Kidney tubule cell (primary cell): ENCODE data around the gene HCAR2.
A peak's percentile ranks its signal among the peaks of the same experiment; 100 is the strongest.
"Not testable (repeated sequence)": the region's sequence is repeated elsewhere in the genome, so short reads cannot be mapped to it uniquely, and the experiment has no call there.

Experiments
- DNase-seq: peaks from one replicate; pipeline ENCODE4 v3.0.0-alpha.2; 2018; ENCODE audit warnings: low spot score

The HCAR2 gene

DNA sequence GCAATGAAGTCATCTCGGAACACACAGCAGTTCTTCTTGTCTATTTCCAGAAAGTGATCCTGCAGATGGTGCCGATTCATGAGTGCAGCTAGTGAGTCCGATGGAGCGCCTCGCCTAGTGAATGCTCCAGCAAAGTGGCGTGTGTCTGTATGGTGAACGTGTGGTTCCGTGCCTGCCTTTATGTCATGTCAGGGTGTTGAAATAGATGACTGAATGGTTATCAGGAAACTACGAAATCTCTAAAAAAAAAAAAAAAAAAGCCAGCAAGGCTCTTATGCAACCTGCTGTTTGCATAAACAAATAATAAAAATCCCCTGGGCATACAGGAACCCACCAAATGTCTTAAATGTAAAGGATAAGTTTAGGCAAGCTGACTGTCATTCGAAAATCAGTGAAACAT, 13.5 kb upstream of the HCAR2 start, which contains the start of gene HCAR3:
HCAR3 (minus strand) TSS at position 154 of the 400 bp plus-strand sequence; CDS start at position 80, 74 bp downstream.
- not testable (repeated sequence) for DNase-seq

GRCh38 chr12:122715211-122715610, 12.1 kb upstream of the HCAR2 start:
- DNase-seq = not testable (repeated sequence)

GRCh38 chr12:122713491-122714188, 10.5 kb upstream of the HCAR2 start:
- not testable (repeated sequence) for DNase-seq

DNA sequence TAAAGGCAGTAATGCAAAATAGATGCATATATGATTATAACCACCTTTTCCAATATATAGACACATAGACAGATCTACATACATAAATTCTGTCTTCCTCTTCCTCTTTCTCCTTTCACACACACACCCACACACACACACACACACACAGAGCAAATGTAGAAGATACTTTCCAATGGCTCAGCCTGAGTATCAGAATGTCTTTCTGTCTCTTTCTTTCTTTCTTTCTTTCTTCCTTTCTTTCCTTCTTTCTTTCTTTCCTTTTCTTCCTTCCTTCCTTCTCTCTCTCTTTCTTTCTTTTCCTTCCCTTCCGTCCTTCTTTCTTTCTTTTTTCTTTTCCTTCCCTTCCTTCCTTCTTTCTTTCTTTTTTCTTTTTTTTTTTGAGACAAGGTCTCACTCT, 8.1 kb upstream of the HCAR2 start:
- DNase-seq = not testable (repeated sequence)

GRCh38 chr12:122710341-122710740, 7.2 kb upstream of the HCAR2 start:
- not testable (repeated sequence) for DNase-seq

DNA sequence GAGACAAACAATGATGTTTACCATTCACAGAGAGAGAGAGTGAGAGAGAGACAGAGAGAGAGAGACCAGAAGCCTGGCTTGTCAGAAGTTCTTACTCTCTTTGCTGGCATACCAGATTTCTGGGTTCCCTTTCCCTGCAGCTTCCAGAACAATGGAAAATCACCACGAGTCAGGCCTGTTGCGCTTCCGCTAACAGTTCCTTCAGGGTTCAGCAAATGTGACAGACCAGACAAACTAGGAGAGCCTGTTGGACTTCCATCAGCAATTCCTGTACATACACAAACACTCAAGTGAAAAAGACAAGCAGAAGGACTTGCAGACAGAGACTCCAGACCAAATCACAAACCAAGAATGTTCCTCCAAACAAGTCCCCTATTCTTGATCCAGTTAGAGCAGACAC, 6.1 kb upstream of the HCAR2 start:
- DNase-seq = not testable (repeated sequence)

GRCh38 chr12:122703841-122704240, 684 bp upstream of the HCAR2 start:
- DNase-seq = not testable (repeated sequence)

GRCh38 chr12:122701481-122701880, 1.7 kb downstream of the HCAR2 start:
- not testable (repeated sequence) for DNase-seq

GRCh38 chr12:122700038-122700710, 3.0 kb downstream of the HCAR2 start:
- not testable (repeated sequence) for DNase-seq

DNA sequence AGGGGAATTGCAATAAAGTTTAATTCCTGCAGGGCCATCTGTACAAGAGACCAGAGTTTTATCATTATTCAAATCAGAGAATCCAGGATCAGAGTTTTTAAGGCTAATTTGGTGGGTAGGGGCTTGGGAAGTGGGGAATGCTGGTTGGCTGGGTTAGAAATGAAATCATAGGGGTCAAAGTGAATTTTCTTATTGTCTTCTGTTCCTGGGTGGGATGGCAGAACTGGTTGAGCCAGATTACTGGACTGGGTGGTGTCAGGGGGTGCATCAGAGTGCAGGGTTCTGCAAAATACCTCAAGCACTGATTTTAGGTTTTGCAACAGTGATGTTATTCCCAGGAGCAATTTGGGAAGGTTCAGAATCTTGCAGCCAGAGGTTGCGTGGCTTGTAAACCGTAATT, 6.2 kb downstream of the HCAR2 start:
- DNase-seq = not testable (repeated sequence)

GRCh38 chr12:122691566-122691965, 11.6 kb downstream of the HCAR2 start:
- no peak for DNase-seq

- DNase-seq = no peak
Measured at GRCh38 chr12:122688291-122688690, 14.9 kb downstream of the HCAR2 start.

- DNase-seq = no peak
Measured at GRCh38 chr12:122687086-122687485, 16.1 kb downstream of the HCAR2 start.

DNA sequence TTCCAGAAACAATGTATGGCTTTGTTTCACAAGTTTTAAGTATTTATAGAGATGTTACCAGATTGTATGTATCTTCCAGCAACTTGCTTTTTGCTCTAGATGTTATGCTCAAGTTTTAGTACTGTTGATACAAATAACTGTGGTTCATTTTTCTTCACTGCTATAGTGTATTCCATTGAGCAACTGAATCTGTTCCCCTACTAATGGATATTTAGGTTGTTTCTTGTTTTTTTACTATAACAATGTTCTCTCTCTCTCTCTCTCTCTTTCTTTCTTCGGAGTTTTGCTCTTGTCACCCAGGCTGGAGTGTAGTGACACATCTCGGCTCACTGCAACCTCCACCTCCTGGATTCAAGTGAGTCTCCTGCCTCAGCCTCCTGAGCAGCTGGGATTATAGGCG, 16.6 kb downstream of the HCAR2 start:
- DNase-seq = no peak

DNA sequence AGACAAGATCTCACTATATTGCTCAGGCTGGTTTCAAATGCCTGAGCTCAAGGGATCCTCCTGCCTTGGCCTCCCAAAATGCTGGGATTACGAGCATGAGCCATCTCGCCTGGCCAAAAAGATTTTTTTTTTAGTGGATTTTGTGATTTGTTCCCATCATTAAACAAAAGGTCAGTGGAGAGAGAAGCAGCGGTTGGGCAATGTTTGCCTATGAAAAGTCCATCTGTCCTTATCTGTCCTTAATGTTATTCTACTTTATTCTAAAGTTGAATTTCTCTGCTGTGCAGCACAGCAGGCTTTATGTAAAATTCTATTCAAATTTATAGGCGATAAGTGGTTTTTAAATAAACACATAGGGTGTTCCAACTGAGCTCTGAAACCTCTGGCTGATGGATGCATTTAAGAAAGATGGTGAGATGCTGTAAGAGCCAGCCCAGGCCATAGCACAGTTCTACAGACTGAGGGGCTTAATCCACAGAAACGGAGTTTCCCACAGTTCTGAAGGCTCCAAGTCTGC, 18.8 kb downstream of the HCAR2 start:
- no peak for DNase-seq

DNA sequence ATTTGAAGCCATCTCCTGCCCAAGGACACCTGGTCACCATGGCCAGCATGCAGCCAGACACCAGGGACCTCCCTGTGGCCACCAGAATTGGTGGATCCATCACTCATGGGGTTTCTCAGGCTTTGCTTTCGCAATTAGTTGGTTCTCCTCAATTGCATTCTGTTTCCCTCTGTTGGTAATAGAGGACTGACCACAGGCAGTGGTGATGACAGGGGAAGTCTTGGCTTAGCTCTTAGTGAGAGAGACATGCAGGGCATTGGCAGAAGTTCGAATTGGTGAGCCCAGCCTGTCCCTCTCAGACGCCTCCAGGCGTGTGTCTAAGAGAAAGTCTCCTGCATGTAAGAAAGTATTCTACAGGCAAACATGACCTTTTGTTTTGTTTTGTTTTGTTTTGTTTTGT, 21.3 kb downstream of the HCAR2 start:
- no peak for DNase-seq

GRCh38 chr12:122680989-122681388, 22.2 kb downstream of the HCAR2 start:
- not testable (repeated sequence) for DNase-seq

- DNase-seq = not testable (repeated sequence)
Measured at GRCh38 chr12:122676781-122677180, 26.4 kb downstream of the HCAR2 start.

- DNase-seq = not testable (repeated sequence)
Measured at GRCh38 chr12:122676015-122676414, 27.1 kb downstream of the HCAR2 start.

GRCh38 chr12:122672515-122672914, 30.6 kb downstream of the HCAR2 start:
- no peak for DNase-seq

GRCh38 chr12:122669397-122670070, 33.6 kb downstream of the HCAR2 start:
- DNase-seq = peak; percentile 87

DNA sequence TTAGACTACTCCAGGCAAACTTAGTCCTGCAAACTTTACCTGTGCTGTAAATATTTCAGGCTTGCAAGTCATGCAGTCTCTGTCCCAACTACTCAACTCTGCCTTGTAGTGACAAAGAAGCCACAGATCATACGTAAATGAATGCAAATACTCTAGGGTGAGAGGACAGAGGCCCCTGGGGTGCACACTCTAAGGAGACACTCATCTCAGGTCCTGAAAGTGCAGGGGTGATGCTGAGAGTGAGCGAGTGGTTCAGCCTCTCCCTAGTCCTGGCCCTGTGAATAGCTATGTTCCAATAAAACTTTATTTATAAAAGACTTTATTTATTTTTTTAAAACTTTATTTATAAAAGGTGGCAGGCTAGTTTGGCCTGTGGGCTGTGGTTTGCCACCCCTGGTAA, 34.9 kb downstream of the HCAR2 start:
- no peak for DNase-seq

- DNase-seq = no peak
Measured at GRCh38 chr12:122665759-122666158, 37.4 kb downstream of the HCAR2 start.
